Measurements from ENCODE around the gene ABI3BP. TPM values are rescaled to one million over a fixed set of nuclear protein-coding genes. Genes with fewer than 3 reads are reported as not detected.

Gene ABI3BP
- total RNA-seq, 1 donor from 2014 or later: 1.1 TPM

GRCh38 chr3:100717637-100718487, 275.4 kb downstream of the ABI3BP start:
- TF ChIP-seq, protein P1, sequence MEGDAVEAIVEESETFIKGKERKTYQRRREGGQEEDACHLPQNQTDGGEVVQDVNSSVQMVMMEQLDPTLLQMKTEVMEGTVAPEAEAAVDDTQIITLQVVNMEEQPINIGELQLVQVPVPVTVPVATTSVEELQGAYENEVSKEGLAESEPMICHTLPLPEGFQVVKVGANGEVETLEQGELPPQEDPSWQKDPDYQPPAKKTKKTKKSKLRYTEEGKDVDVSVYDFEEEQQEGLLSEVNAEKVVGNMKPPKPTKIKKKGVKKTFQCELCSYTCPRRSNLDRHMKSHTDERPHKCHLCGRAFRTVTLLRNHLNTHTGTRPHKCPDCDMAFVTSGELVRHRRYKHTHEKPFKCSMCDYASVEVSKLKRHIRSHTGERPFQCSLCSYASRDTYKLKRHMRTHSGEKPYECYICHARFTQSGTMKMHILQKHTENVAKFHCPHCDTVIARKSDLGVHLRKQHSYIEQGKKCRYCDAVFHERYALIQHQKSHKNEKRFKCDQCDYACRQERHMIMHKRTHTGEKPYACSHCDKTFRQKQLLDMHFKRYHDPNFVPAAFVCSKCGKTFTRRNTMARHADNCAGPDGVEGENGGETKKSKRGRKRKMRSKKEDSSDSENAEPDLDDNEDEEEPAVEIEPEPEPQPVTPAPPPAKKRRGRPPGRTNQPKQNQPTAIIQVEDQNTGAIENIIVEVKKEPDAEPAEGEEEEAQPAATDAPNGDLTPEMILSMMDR (IDR thresholded peaks at IDR 0.05; ENCODE audit: insufficient read depth, low read depth, low read length): no peak
- no peak for TF ChIP-seq EZH2 (IDR thresholded peaks at IDR 0.05; ENCODE audit: insufficient read depth, low read length)
- FAIRE-seq (no peak), DNase-seq (ENCODE audit: low read depth) (no peak)
- Histone ChIP-seq H3K4me3 (ENCODE audit: insufficient read depth, low read depth, low read length) (no peak overlapping the region), H3K9me3 (ENCODE audit: insufficient read depth, low read depth, low read length) (no peaks in the 10 kb centered on the region), H3K36me3 (ENCODE audit: insufficient read depth, low read length) (peaks cover 50% of the 10 kb centered on the region), H2AFZ (ENCODE audit: low read depth, low read length) (no peak overlapping the region), H3K4me2 (ENCODE audit: low read length) (no peak overlapping the region), H3K27ac (ENCODE audit: low read depth, low read length) (no peak overlapping the region), H3K4me1 (ENCODE audit: insufficient read depth, low read length) (peaks cover 5% of the 10 kb centered on the region), H3K27me3 (ENCODE audit: insufficient read depth, low read length) (no peaks in the 10 kb centered on the region), H3K79me2 (ENCODE audit: insufficient read depth, low read length) (peaks cover 100% of the 10 kb centered on the region), H3K9ac (ENCODE audit: low read length) (no peak overlapping the region), H4K20me1 (ENCODE audit: insufficient read depth, low read length) (peaks cover 93% of the 10 kb centered on the region)
- Mint-ChIP-seq H3K27me3 (ENCODE audit: low read depth, unreplicated experiment) (no peaks in the 10 kb centered on the region), H3K4me3 (ENCODE audit: unreplicated experiment) (no peak overlapping the region), H3K27ac (ENCODE audit: unreplicated experiment) (no peak overlapping the region), H3K4me1 (ENCODE audit: low read depth, unreplicated experiment) (peaks cover 36% of the 10 kb centered on the region), H3K9me3 (ENCODE audit: unreplicated experiment) (no peaks in the 10 kb centered on the region), H3K36me3 (ENCODE audit: low read depth, unreplicated experiment) (peaks cover 25% of the 10 kb centered on the region)

GRCh38 chr3:100717063-100717462, 276.2 kb downstream of the ABI3BP start:
- Histone ChIP-seq H4K20me1 (ENCODE audit: insufficient read depth, low read length) (peaks cover 93% of the 10 kb centered on the region), H3K27me3 (ENCODE audit: insufficient read depth, low read length) (no peaks in the 10 kb centered on the region), H3K9ac (ENCODE audit: low read length) (no peak overlapping the region), H3K27ac (ENCODE audit: low read depth, low read length) (no peak overlapping the region), H3K36me3 (ENCODE audit: insufficient read depth, low read length) (peaks cover 42% of the 10 kb centered on the region), H3K4me2 (ENCODE audit: low read length) (peak overlapping the region; percentile 32), H3K79me2 (ENCODE audit: insufficient read depth, low read length) (peaks cover 100% of the 10 kb centered on the region), H3K4me3 (ENCODE audit: insufficient read depth, low read depth, low read length) (no peak overlapping the region), H3K4me1 (ENCODE audit: insufficient read depth, low read length) (peaks cover 5% of the 10 kb centered on the region), H2AFZ (ENCODE audit: low read depth, low read length) (no peak overlapping the region), H3K9me3 (ENCODE audit: insufficient read depth, low read depth, low read length) (no peaks in the 10 kb centered on the region)
- FAIRE-seq (no peak), DNase-seq (ENCODE audit: low read depth) (no peak)
- H3K4me3 Mint-ChIP-seq (ENCODE audit: unreplicated experiment): peak overlapping the region; percentile 29
- H3K27me3 Mint-ChIP-seq (ENCODE audit: low read depth, unreplicated experiment): no peaks in the 10 kb centered on the region
- H3K4me1 Mint-ChIP-seq (ENCODE audit: low read depth, unreplicated experiment): peaks cover 43% of the 10 kb centered on the region
- H3K27ac Mint-ChIP-seq (ENCODE audit: unreplicated experiment): no peak overlapping the region
- peaks cover 22% of the 10 kb centered on the region for H3K36me3 Mint-ChIP-seq (ENCODE audit: low read depth, unreplicated experiment)
- H3K9me3 Mint-ChIP-seq (ENCODE audit: unreplicated experiment): no peaks in the 10 kb centered on the region
- no peak for TF ChIP-seq EZH2 (IDR thresholded peaks at IDR 0.05; ENCODE audit: insufficient read depth, low read length)
- TF ChIP-seq, protein P1 (IDR thresholded peaks at IDR 0.05; ENCODE audit: insufficient read depth, low read depth, low read length): no peak

DNA sequence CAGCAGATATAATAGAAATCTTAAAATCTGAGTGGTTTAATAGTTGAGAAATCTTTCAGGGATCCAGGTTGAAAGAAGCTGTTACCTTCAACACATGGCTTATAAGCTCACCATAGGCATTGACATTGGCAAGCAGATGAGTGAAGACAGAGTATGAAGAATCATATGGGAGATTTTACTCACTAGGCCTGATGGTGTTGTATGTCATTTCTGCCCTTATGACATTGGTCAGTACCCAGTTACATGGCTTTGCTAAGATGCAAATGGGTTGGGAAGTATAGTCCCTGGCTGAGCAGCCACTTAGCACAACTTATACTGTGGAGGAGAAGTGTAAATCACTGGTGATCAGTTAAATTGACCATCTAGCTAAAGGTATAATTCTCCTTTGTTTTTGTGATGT, 278.0 kb downstream of the ABI3BP start:
- no peaks in the 10 kb centered on the region for H3K27me3 ChIP-seq (ENCODE audit: insufficient read depth, low read length)
- H3K36me3 Mint-ChIP-seq (ENCODE audit: low read depth, unreplicated experiment): peaks cover 19% of the 10 kb centered on the region
- TF ChIP-seq EZH2 (IDR thresholded peaks at IDR 0.05; ENCODE audit: insufficient read depth, low read length): no peak
- TF ChIP-seq, protein P1 (IDR thresholded peaks at IDR 0.05; ENCODE audit: insufficient read depth, low read depth, low read length): no peak
- no peak overlapping the region for H3K27ac Mint-ChIP-seq (ENCODE audit: unreplicated experiment)
- peaks cover 100% of the 10 kb centered on the region for H3K79me2 ChIP-seq (ENCODE audit: insufficient read depth, low read length)
- H4K20me1 ChIP-seq (ENCODE audit: insufficient read depth, low read length): peaks cover 95% of the 10 kb centered on the region
- H3K4me2 ChIP-seq (ENCODE audit: low read length): peak overlapping the region; percentile 2
- no peak for DNase-seq (ENCODE audit: low read depth)
- no peak overlapping the region for H3K4me3 ChIP-seq (ENCODE audit: insufficient read depth, low read depth, low read length)
- H2AFZ ChIP-seq (ENCODE audit: low read depth, low read length): no peak overlapping the region
- no peaks in the 10 kb centered on the region for H3K9me3 ChIP-seq (ENCODE audit: insufficient read depth, low read depth, low read length)
- H3K27ac ChIP-seq (ENCODE audit: low read depth, low read length): no peak overlapping the region
- no peaks in the 10 kb centered on the region for H3K9me3 Mint-ChIP-seq (ENCODE audit: unreplicated experiment)
- H3K4me3 Mint-ChIP-seq (ENCODE audit: unreplicated experiment): no peak overlapping the region
- H3K4me1 Mint-ChIP-seq (ENCODE audit: low read depth, unreplicated experiment): peaks cover 50% of the 10 kb centered on the region
- H3K27me3 Mint-ChIP-seq (ENCODE audit: low read depth, unreplicated experiment): no peaks in the 10 kb centered on the region
- peaks cover 13% of the 10 kb centered on the region for H3K4me1 ChIP-seq (ENCODE audit: insufficient read depth, low read length)
- H3K9ac ChIP-seq (ENCODE audit: low read length): no peak overlapping the region
- peaks cover 27% of the 10 kb centered on the region for H3K36me3 ChIP-seq (ENCODE audit: insufficient read depth, low read length)
- FAIRE-seq: no peak

Data from astrocyte (in vitro differentiated cells and primary cell).